Pulmonary artery endothelial cell (primary cell): ENCODE measurements around the gene PHKA2. TPM values are rescaled to one million over a fixed set of nuclear protein-coding genes. Genes with fewer than 3 reads are reported as not detected.

Experiments used
- DNase-seq: peaks from one replicate; pipeline ENCODE4 v3.0.0-alpha.2; 2011; ENCODE audit warnings: low read depth, low spot score
- total RNA-seq: library from RNA; depleted of rRNA; stranded (reverse); fragments of >200 nt; gene quantifications from 2 replicates; pipeline ENCODE4 v1.2.3, GENCODE V29; 2014

The PHKA2 gene
- total RNA-seq, 1 donor from 2014 or later = 14.7 TPM

DNA sequence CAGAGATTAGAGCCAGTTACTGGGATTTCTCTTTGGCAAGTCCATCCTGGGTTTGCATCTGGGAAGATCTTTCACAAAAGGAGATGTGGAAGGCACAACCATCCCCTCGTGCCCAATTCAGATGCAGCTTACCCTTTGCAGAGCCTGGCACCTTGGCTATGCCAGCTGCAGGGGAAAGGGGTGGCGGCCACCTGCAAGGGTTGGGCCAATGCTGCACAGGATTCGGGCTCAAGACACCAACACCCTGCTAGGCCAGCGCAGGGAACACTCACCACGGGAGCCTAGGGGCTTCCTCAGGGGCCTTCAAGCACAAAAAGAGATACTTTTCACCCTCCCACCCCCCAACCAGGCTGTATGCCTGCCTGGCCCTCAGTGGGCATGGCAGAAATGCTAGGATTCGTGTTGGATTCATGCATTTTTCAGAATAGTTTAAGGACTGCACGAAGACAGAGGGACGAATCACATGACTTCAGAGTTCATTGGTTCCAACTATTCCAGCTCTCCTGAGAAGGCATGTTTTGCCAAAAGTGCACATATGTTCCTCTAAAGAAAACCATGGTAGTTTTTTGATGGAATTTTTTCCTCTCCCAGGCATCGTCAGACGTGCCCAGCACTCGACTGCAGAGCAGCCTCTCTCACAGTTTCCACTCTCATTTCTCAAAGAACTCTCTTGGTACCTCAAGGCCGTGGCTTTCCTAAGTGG is 94.4 kb downstream of the PHKA2 start:
- DNase-seq = no peak

DNA sequence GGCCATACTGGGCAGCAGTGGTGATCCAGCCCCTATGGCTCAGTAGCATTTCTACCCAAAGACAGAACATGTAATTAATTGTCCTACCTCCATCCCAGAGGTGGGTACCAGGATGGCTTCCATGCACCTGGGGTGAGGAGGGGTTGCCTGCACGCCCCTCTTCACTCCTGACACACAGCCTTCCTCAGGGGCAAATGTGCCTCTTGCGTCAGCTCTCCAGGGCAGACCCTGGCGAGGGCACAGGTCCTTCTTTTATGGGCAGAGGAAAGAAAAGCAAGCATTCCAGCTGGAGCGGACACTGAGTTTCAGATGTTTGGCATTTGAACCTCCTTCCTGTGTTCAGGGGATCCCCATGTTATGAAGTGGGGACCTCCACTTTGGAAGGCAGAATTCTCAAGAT is 95.6 kb downstream of the PHKA2 start:
- DNase-seq = no peak

DNA sequence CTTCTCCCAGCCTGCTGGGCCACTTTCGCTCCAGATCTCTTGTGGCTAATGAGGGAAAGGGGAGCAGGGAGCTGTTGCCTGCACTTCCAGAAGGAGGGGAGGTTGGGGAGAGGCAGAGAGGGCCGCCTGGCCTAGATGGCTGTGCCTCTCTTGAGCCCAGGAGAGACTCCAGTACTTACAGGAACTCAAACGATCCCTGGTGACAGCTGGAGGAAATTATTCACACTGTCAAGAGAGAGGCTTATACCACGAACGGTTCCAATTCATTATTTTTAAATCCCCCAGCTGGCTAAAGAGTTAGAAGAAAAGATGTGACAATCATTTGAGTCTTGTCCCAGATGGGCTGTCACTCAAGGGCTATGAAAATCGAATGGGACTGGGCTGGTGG is 96.1 kb downstream of the PHKA2 start:
- DNase-seq = no peak

DNA sequence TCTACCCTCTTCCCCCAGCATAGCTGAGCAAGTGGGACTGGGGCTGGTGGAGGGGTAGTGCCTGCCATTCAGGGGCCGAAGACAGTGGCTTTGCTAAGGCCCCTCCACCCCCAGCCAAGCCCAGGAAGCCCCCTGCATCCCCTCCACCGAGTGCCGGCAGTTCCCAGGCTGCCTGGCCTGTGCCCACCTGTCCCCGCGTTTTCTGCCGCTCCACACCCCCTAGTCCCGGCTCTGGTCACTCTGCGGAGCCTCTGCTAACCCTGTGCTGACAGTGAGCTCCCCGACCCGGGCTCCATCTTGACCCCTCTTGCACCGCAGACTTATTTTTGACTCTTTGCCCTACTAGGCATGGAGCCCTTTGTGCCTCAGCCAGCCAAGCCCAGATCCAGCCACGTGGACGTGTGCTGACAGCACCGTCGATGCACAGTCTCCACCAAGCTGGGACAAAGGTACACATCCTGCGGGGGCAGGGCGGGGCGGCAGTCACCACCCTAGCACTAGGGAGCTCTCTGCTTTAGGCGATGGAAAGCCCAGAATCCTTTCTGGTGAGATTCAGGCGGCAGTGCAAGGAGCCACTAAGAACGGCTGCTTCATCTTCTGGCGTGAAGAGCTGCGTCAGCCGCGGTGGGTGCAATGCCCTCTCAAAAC is 96.6 kb downstream of the PHKA2 start:
- DNase-seq = no peak

DNA sequence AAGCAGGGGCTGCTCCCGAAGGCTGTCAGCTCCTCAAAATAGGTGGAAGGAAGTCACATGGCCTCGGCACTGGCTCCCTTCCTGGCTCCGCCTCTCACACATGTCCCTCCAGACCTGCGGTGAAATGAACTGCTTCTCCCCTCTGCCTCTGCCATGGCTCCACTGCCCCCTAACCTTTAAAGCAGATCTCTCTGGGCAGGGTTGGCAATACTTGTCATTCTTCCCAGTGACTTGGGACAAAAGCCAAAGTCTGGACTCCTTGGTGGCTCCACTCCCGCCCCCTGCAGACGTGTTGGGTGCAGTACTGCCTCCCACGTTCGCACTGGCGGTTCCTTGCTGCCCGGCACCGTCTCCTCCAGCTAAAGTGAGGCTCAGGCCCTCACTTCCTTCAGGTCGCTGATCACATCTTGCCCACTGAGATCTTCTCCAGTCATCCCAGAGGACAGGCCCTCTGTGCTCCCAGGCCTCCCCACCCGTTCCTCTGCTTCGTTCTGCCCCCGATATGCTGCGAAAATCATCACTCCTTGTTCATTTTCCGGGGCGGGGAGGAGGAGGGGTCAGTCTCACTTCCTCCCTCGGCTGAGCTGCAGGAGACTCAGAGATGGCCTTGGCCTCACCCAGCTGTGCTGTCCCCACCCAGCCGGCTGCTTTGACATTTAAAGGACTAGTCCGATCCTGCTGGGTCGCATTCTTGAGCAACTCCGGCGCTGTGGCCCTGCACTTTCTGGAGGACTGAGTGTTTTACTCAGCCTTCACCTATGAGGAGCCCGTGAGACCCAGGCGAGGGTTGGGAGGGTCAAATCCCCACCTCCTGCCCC is 97.4 kb downstream of the PHKA2 start:
- DNase-seq = no peak

DNA sequence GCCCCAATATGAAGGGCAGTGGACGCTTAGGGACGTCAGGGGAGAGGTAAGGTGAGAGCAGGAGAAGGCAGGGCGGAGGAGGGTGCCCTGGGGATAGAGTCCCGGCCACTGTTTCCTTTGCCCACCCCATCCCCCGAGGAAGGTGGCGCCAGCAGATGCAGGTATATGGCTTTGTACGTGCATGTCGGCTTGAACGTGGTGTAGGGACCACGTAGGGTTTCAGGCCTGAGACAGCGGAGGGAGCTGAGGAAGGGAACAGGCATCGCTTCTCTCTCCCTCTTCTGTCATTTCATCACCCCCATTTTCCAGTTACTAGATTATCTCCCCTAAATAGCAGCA is 97.9 kb downstream of the PHKA2 start:
- DNase-seq = no peak

DNA sequence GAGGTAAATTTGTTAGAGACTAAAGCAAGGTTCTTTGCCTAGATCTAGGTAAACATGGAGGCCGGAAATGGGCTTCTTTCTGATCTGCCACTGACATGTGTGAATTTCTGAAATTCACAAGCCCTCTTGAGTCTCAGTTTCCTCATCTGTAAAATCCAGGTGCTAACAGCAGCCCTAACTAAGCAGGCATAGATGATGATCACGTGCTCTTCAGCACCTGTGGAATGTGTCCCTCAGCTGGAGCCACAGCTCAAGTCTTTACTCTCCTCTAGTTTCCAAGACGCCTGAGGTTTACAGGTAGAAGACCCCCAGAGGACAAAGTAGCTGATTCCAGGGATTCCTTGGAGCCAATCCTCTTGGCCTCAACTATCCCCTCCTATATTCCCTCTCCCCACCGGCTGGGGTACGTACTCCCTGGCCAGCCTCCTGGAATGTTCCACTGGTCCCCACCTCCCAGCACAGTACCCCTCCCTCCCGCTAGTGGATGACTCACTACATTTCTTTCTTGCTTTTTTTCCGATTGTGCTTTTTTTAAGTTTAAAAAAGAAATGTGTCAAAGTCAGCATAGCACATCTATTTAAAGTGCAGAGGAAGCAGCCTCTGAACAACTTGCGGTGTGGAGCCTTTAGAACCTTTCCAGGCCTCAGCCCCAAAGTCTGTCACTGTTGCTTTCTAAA is 98.4 kb downstream of the PHKA2 start:
- no peak for DNase-seq

DNA sequence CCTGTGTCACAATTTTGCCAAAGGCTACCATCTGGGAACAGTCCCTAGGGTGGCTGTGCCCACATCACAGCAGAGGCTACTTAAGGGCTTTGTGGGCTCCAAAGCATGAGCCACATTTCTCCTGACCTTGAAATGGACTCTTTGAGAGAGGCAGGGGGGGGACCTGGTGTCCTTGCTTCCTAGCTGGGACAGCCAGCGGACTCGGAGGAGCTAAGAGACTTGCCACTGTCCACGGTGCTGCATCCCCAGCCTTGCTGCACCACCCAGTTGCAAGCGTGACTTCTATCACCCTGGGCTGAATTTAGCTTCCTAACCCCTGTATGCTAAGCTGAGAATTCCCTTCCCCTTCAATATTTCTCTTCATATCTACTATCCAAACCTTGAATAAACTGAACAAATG is 99.0 kb downstream of the PHKA2 start:
- DNase-seq = no peak

DNA sequence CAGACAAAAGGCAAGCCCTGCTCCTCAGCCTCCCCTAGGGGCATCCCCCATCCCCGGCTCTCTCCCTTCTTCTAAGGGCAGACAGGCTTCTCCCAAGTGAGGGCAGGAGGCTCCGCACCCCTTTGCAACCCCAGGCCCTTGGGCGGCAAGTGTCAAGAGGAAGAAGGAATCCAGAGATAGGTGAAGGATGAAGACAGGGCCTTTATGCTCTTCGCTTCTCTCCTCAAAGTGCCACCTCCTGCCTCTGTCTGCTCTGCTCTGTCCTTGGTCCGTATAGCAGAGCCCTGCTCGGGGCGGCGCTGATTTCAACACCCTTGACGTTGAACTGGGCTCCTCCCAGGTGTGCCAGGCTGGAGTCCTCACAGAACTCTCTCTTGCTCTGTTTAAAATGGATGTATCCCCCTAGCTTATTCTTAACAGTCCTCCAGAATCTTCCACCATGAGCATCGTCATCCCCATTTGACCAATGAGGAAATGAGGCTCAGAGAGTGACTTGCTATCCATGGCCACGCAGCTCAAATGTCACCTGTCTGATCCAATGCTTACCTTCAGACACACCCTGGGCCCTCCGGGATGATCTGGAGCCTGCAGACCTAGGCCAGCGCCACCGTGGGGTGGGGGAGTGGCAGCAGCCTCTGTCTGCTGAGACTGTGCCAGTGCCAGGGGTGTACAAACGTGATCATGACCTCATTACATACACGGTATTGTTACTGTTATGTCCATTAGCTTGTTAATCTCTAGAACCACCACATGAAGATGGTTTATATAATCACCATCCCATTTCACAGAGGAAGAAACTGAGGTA is 99.8 kb downstream of the PHKA2 start:
- DNase-seq = no peak

DNA sequence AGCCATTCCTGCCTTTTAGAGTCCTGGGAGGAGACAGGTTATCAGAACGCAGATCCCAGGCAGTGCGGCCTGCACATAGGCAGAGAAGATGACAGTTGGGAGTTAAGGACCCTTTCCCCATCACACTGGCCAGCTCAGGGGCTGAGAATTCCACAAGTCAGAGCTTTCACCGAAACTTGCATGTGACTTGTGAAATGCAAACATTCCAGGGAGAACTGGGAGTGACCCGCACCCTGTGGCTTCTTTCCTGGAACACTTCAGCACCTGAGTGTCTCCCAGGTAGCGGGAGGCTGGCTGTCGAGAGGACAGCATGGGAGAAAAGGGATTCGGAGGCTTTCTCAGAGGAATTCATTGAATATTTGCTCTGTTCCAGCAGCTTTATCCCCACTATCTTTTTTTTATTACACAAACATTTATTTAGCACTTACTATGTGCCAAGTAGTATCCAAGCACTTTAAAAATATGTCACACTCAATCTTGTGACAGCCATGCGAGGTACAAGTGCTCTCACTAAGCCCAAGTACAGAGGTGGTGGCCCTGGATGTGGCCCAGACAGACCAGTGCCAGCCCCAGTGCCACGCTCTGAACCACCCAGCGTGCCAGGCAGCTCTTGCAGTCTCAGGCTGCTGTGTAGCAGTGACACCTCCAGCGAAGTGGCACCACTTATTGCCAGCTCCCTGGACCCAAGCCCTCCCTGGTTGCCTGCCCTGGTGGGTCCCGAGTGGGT is 100.5 kb downstream of the PHKA2 start:
- DNase-seq = no peak

DNA sequence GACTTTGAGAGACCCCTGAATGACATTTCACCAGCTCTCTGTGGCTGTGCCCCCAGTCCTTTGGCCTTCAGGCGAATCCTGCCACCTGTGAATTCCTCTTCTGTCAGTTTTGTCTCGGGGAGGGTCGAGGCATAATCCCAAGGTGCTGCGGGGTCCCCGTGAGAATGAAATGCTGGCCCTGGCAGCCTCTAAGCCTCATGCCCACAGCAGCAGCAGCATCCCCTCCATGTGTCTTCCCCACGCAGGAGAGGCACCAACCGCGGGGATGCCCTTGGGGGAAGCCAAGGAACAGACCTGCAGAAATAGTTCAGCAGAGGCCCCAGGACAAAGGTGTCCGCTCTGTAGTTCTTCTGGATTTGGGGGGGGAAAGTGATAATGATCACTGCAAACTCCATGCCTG is 104.8 kb downstream of the PHKA2 start:
- no peak for DNase-seq

DNA sequence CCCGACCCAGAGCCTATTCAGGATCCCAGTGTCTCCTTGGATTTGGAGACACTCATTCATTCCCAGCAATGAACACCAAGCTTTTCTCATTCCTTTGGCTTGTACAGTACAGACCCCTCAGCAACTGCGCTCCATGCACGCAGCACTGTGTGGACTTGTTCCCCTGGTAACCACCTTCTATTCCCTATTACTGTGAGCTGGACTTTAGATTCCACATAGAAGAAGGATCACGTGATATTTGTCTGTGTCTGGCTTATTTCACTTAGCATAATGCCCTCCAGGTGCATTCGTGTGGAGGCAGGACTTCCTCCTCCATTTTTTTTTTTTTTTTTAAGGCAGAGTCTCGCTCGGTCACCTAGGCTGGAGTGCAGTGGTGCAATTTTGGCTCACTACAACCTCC is 106.4 kb downstream of the PHKA2 start:
- DNase-seq = no peak

DNA sequence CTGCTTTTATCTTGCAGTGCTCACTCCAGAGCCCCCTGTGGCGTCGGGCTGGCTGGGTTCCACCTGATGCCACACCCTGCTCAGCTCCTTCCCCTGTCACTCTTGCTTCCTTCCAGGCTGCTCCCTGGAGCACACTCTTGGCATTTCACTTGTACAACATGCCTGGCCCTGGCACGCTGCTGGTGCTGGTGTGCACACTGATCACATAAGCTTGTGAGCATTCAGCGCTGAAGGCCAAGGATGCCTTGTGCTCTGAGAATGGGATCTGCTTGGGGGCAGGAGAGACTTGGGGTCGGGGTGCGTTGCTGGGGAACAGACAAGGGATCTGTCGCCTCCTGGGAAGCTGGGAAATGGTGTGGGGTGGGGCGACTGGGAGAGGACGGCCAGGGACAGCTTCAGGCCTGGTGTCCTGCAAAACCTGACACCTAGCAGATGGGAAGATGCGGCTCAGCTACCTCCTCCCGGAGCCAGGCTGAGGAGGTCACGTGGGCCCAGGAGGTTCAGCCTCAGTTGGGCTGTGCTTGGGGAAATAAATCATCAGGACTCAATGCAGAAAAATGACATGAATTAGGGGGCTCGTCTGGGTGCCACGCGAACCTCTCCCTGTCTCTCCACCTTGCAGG is 108.5 kb downstream of the PHKA2 start:
- DNase-seq = no peak

DNA sequence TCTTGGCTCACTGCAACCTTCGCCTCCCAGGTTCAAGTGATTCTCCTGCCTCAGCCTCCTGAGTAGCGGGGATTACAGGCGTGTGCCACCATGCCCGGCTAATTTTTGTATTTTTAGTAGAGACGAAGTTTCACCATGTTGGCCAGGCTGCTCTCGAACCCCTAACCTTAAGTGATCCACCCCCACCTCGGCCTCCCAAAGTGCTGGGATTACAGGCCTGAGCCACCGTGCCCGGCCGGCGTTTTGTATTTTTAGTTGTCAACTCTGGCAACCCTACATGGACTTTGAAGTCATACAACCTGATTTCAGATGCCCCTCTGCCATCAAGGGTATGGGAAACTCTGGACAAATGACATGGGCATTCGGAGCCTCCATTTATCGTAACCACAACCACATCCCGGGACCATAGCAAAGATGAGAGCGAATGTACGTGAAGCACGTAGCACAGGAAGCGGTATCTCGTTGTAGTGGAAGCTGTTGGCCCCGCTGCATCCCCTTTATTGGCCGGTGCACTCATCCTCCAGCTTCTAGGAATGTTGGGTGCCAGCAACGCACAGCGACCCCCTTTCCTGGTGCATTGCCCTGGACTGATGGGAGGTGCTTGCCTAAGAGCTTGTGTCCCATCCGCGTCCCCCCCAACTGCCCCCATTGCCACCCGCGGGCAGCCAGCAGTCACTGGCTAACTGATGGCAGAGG is 109.2 kb downstream of the PHKA2 start:
- no peak for DNase-seq

DNA sequence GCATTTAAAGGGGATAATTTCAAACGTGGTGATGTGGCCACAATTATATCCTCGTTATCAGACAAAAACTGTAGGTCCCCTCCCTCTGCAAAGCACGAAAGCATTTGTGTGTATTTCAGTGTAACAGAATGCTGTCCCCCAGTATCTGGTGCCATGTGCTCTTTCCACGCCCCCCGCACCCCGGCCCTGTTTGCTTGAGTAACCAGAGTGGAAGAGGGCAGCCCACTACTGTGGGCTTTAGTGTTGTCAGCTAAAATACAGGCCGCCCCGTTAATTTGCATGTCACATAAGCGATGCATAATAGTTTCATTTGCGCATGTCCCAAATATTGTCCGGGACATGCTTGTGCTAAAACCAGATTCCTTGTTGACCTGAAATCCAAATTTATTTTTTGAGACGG is 110.1 kb downstream of the PHKA2 start:
- DNase-seq = no peak

DNA sequence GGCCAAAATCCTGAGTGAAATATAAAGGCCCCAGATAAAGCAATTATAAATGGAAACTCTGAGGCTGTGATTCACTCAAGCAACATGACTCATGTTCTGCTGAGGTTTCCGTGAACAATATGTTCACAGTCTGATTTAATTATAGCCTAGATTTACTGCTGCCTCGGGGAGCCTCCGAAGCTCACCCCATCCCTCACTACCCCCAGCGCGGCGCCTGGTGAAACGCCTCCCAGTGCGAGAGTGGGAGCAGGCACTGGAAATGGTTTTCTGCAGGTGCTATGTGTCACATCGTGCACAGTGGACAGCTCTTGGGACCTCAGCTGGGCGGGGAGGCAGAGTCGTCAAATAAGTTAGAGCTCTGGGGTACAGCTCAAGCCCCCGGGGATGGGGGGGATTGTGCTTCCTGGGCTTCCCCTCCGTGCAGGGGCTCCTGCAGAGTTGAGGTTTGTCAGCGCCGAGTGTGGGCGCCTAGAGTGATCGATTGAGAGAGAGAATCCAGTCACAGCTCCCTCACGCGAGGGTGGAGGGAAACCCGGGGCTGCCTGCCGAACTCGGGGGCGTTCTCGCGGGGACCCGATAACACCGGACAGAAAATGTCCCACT is 110.6 kb downstream of the PHKA2 start:
- DNase-seq = no peak

DNA sequence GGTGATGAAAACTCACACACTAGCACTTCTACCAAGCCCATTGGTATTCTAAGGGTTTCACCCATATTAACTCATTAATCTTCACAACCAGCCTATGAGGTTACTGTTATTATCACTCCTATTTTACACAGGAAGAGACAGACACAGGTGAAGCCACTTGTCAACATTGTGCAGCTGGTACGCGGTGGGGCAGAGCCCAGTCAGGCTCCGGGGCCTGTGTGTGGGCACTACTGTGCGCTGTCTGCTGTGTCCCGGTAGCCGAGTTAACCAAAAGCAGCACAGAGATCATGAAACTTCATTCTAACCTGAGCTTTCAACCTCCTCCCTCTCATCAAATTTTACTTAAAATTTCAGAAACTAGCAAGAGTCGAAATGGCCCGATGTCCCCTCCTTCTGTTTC is 111.3 kb downstream of the PHKA2 start:
- no peak for DNase-seq

DNA sequence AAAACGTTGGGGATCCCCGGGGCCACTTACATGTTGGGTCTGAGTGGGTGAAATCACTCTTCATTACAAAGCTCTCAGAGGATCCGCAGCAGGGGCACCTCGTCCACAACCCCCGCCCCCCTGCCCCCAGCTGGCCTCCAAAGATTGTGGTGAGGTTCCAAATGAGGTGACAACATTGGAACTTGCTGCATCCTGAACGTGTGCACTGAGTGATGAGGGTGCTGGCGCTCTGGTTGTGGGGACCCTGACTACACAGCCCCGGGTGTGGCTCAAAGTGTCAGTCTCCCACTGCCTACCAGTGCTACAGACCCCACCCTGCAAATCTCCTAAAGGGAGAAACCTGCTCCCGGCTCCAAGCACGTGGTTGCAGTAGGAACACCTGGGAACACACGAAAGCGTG is 111.9 kb downstream of the PHKA2 start:
- no peak for DNase-seq
